OCI-LY3 (cell line): ENCODE measurements around the gene LYPD4.

ENCODE experiments used
- CTCF ChIP-seq: fragments of 200-600, 300-600 bp; sonication (generic); IDR thresholded peaks from 2 replicates; pipeline ENCODE4 v1.5.1; 2014; ENCODE audit warnings: antibody characterized with exemption, low read length, low read depth
- EZH2phosphoT487 ChIP-seq: fragments of 200-600 bp; shearing (Covaris generic); IDR thresholded peaks from 2 replicates; pipeline ENCODE4 v1.6.1; 2018; ENCODE audit warnings: antibody characterized with exemption, mixed run types, low read depth

GRCh38 chr19:41807176-41807575 lies 37.3 kb downstream of the LYPD4 start:
- no peak for TF ChIP-seq CTCF
- no peak for TF ChIP-seq EZH2phosphoT487
